Activated CD4-positive, alpha-beta T cell treated with anti-CD3 and anti-CD28 coated beads for 4 hours (primary cell): Measurements from ENCODE around the gene RPL39L.
A peak's percentile ranks its signal among the peaks of the same experiment; 100 is the strongest.
"Not testable (repeated sequence)": the region's sequence is repeated elsewhere in the genome, so short reads cannot be mapped to it uniquely, and the experiment has no call there.

ENCODE experiments used
- DNase-seq, 2 donors: peaks; one replicate each; pipeline ENCODE4 v3.0.0-alpha.2; 2020

The RPL39L gene

GRCh38 chr3:187136936-187137335 lies 2.4 kb downstream of the RPL39L start:
- no peak for DNase-seq

DNA sequence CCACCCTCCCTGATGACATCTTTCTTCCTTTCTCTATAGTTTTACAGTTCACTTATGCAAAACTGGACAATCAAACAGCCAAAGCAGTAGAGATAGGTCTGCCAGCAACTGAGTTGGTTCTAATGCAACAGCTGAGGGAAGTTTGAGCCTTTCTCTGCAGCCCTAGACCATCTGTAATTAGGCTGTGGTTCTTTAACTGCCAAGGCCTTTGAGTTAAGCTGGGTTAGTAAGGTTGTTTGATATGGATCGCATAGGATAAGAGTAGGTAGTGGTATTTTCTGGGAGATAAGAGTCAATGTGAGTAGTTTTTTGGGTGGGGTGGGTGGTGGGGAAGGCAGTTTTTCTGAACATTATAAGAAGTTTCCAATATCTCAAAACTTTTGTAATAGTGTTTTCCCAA lies 3.0 kb downstream of the RPL39L start:
- DNase-seq = no peak

DNA sequence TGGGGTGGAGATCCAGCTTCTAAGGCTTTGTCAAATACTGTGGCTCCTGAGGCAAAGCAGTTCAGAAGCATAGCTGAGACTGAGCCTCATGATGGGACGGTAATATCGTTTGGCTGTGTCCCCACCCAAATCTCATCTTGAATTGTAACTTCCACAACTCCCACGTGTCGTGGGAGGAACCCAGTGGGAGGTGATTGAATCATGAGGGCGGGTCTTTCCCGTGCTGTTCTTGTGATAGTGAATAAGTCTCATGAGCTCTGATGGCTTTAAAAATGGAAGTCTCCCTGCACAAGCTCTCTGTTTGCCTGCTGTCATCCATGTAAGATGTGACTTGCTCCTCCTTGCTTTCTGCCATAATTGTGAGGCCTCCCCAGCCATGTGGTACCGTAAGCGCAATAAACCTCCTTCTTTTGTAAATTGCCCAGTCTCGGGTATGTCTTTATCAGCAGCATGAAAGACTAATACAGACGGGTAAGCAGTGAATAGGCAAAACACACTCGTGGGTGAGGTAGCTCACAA lies 4.1 kb downstream of the RPL39L start:
- DNase-seq = not testable (repeated sequence)

DNA sequence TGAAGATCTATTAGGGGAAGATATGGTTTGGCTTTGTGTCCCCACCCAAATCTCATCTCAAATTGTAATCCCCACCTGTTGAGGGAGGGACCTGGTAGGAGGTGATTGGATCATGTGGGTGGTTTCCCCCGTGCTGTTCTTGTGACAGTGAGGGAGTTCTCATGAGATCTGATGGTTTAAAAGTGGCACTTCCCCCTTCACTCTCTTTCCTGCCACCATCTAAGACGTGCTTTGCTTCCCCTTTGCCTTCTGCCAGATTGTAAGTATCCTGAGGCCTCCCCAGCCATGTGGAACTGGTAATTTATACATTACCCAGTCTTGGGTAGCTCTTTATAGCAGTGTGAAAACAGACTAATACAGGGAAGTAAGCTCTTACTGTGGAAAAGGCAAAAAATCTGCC lies 6.1 kb downstream of the RPL39L start:
- DNase-seq = not testable (repeated sequence)

DNA sequence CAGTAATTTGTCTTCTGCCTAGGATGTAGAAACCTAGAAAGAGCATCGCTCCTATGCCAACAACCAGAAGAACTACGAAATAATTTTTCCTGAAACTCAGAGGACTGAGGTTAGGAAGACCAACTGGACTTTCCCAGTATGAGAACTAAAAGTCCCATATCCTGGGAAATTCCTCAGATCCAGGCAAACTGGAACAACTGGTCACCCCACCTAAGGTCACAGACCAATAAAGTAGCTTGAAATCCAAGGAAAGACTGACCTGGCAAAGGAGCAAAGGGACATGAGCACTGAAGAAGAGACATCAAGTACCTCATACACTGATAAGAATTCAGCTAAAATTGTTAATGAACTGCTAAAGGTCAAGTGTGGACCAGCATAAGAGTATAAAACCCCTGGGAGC lies 6.6 kb downstream of the RPL39L start:
- DNase-seq = no peak

- DNase-seq = no peak
These were observed 7.3 kb downstream of the RPL39L start for GRCh38 chr3:187131981-187132380.

DNA sequence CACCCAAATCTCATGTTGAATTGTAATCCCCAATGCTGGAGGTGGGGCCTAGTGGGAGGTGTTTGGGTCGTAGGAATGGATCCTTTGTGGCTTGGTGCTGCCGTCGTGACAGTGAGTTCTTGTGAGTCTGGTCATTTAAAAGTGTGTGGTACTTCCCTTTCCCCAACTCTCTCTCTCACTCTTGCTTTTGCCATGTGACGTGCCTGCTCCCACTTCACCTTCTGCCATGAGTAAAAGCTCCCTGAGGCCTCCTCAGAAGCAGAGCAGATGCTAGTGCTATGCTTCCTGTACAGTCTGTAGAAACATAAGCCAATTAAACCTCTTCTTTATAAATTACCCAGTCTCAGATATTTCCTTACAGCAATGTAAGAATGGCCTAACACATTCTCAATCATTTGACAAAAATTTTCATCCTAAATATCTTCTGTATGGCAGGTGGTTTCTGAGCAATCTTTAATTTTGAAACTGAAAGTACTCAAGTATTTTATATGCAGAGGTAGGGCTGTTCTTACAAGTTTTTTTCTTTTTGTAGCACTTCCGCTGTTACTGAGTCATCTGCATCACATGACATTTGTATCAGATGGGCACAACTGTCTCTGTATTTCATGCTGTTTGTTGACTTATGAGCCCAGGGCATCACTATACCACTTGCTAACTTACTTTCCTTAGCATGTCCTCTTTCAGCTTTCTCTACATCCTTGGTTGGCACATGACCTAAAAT lies 8.8 kb downstream of the RPL39L start:
- peak; percentile 34 to 44 for DNase-seq

- DNase-seq = no peak
These were observed 13.8 kb downstream of the RPL39L start for GRCh38 chr3:187125319-187126031.

GRCh38 chr3:187122261-187122660 lies 17.0 kb downstream of the RPL39L start:
- no peak for DNase-seq

- DNase-seq = no peak
These were observed 19.0 kb downstream of the RPL39L start for GRCh38 chr3:187120326-187120725.

DNA sequence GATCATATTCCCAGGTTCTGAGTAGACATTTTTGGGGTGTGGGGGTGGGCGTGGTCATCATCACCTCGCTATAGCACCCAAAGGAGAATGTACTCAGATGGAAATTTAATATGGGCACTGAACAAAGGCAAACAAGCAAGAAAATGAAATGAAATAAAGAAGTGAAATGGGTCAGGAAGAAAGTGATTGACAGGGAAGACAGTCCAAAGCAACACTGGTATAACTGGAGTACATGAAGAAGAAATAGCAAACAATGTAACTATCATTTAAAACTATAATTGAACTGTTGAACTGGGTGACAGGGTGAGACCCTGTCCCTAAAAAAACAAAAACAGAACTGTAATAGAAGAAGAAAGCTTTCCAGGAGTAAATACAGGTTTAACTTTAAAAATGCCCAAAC lies 24.8 kb downstream of the RPL39L start:
- no peak for DNase-seq

- DNase-seq = peak in 1 of 2 donors; percentile 23
These were observed 26.1 kb downstream of the RPL39L start for GRCh38 chr3:187112934-187113793.

DNA sequence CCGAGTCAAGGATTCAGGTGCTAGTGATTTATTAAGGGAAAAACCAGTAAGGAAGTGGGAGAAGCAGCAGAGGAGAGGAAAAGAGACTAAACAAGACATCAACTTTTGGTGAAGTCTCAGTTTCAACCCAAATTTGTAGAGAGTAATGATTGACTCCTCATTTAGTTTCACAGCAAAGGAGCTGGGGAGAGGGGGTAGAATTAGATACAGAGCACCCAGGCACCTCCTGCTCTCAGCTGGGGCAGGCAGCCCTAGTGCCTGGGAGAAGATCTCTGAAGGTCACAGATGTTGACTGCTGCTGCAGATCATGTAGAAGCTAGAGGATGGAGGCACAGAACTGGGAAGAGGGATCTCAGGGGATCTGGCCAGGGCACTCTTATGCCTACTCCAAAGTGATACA lies 29.1 kb downstream of the RPL39L start:
- no peak for DNase-seq

DNA sequence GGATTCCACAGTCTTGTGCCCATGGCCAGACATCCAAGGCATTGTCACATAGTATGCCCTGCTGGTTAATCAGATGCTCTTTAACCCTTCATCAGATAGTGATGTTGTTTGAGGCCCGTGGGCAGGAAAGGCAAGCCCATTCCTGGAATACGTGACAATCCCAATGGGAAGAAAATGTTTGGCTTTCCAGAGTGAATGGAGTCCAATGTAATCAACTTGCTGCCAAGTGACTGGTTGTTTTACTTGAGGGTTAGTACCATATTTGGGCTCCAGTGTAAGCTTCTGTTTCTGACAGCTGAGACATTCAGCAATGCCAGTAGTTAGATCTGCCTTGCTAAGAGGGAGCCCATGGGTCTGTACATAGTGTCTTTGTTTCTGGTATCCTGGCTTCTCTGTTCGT lies 31.3 kb downstream of the RPL39L start:
- no peak for DNase-seq

DNA sequence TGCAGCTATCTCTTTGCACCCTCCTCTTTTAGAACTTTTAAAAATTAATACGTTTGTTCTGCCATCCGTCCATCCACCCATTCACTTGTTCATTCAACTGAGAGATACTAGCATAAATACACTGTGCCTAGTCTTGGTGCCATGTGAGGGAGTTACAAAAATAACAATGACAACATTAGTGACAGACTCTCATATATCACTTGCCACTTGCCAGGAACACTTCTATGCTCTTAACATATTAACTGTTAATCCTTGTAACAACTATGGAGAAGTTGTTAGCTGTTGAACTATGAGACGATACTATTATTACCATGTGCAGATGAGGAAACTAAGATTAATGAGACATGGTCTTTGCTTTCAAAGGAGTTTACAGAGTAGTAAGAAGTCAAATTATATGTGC lies 33.6 kb downstream of the RPL39L start:
- DNase-seq = no peak

GRCh38 chr3:187104933-187105332 lies 34.4 kb downstream of the RPL39L start:
- DNase-seq = no peak

- no peak for DNase-seq
These were observed 35.0 kb downstream of the RPL39L start for GRCh38 chr3:187104342-187104741.

GRCh38 chr3:187103251-187103650 lies 36.0 kb downstream of the RPL39L start:
- DNase-seq = no peak

DNA sequence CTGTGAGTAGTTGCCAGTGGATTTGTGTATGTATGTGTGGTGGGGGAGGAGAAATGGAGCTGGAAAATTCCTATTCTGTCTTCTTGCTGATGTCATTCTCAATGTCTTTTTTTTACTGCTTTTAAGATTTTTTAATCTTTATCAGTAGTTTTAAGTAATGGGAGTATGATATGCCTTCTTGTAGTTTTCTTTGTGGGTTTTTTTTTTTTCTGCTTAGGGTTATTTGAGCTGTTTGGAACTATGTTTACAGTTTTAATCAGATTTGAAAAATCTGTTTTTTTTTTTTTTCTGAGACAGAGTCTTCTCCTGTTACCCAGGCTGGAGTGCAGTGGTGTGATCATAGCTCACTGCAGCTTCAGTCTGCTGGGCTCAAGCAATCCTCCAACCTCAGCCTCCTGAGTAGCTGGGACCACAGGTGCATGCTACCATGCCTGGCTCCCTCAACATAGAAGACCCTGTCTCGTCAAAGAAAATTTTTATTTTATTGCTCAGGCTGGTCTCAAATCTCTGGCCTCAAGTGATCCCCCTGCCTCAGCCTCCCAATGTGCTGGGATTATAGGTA lies 37.1 kb downstream of the RPL39L start:
- no peak for DNase-seq

DNA sequence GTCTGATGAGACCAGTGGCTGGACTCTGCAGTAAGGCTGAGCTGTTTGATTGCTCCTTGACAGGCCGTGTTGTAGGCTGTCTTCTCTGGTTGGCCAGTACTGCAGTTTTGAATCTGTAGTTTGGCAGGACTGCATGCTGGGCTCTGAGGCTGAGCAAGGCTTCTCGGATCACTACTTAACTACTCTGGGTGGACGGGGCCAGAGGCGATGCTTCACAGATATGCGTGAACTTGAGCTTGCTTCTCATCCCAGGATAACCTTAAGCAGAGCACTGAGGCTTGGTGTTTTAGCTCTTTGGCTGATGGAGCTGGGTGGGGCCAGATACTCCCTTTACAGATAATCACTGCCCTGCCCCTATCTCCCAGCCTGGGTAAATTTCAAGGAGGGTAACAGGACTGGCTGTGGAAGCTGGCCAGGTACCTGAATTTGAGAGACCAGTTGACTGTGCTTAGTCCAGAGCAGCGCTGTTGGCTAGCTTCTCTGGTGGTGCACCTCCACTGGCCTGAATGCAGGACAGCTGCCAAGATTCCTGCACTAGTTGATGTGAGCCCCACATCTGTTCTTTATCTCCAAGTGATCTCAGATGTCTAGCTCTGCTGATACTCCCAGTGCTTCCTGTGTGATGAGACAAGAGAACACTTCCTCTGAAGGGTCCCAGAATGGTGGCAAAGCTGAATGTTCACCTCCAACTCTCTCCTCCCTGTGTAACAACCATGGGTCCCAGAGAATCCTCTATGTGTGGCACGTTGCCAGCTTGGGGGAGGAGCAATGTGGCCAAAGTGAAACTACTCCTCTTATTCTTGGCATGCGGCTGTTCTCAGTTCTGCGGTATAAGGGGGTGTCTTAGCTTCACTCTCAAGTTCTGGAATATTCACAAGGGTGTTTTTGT lies 37.9 kb downstream of the RPL39L start:
- peak; percentile 60 to 64 for DNase-seq

DNA sequence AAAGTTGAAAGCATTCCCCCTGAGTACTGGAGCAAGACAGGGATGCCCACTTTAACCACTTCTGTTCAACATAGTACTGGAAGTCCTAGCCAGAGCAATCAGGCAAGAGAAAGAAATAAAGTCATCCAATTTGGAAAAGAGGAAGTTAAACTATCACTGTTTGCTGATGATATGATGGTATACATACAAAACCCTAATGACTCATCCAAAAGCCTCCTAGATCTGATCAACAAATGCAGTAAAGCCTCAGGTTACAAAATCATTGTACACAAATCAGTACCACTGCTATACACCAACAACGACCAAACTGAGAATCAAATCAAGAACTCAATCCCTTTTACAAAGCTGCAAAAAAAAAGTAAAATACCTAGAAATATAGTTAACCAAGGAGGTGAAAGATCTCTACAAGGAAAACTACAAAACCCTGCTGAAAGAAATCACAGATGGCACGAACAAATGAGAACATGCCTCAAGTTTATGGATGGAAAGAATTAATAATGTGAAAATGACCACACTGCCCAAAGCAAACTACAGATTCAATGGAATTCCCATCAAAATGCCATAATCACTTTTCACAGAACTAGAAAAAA lies 40.3 kb downstream of the RPL39L start:
- no peak for DNase-seq

DNA sequence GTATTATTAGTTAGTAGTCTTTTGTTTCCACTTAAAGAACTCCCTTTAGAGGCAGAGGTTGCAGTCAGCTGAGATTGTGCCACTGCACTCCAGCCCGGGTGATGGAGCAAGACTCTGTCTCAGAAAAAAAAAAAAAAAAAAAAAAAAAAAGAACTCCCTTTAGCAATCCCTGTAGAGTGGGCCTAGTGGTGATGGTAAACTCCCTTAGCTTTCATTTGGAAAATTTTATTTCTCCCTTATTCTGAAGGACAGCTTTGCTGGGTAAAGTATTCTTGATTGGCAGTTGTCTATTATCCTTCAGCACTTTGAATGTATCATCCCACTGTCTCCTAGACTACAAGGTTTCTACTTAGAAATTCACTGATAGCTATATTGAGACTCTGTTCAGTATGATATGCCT lies 46.0 kb downstream of the RPL39L start:
- DNase-seq = no peak
